ENCODE data around the gene KRT12.
A peak's percentile ranks its signal among the peaks of the same experiment; 100 is the strongest.

The KRT12 gene

GRCh38 chr17:40854175-40854814 lies 12.7 kb downstream of the KRT12 start:
- no peak for DNase-seq (ENCODE audit: extremely low spot score)
- TF ChIP-seq SUZ12 (IDR thresholded peaks at IDR 0.05), result no peak
- TF ChIP-seq, protein P1, sequence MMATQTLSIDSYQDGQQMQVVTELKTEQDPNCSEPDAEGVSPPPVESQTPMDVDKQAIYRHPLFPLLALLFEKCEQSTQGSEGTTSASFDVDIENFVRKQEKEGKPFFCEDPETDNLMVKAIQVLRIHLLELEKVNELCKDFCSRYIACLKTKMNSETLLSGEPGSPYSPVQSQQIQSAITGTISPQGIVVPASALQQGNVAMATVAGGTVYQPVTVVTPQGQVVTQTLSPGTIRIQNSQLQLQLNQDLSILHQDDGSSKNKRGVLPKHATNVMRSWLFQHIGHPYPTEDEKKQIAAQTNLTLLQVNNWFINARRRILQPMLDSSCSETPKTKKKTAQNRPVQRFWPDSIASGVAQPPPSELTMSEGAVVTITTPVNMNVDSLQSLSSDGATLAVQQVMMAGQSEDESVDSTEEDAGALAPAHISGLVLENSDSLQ (IDR thresholded peaks at IDR 0.05), result peak; percentile 32; the same call in 1 of the 2 replicates
- POLR2A ChIA-PET, result no interaction called here
- CTCF ChIA-PET, result interaction anchor here (1.0 kb wide), 1 partner anchor 468 kb away, joined by 3 read pairs; no protein-coding TSS in a partner anchor

DNA sequence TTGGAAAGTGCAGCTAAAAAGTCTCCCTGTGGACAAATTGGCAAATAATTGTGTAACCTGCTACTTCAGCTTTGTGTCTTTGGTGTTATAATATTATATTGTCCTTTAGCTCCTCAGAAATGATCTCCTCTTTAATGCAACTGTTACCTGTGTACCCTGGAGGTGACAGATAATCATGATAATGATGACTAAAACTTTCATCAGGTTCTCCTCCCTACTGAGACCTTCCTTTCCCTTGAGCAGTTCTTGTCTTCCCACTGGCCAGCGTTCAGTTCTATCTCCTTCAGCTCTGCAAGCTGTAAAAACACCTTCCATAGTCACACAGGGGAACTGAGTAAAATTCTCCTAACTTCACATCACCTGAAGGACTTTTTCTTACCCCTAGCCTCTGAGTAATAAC lies 14.7 kb downstream of the KRT12 start:
- TF ChIP-seq FOXK2 (IDR thresholded peaks at IDR 0.05) (no peak), NFRKB (IDR thresholded peaks at IDR 0.05) (no peak), ARNT (IDR thresholded peaks at IDR 0.05) (no peak), LEF1 (IDR thresholded peaks at IDR 0.05; ENCODE audit: borderline replicate concordance) (no peak), FOXM1 (IDR thresholded peaks at IDR 0.05; ENCODE audit: borderline replicate concordance) (no peak), L3MBTL2 (conservative IDR thresholded peaks at IDR 0.05) (no peak), CTBP1 (IDR thresholded peaks at IDR 0.05; ENCODE audit: borderline replicate concordance) (no peak), ZNF384 (IDR thresholded peaks at IDR 0.05) (no peak), ELF4 (IDR thresholded peaks at IDR 0.05) (no peak), SUZ12 (IDR thresholded peaks at IDR 0.05) (no peak), FOXA1 (IDR thresholded peaks at IDR 0.05) (no peak)
- TF ChIP-seq, protein P1 (IDR thresholded peaks at IDR 0.05), result no peak
- POLR2A ChIA-PET, result interaction anchor here (0.9 to 1.0 kb wide), 2 partner anchors 33 to 34 kb away, joined by 3 to 4 read pairs; no protein-coding TSS in a partner anchor
- CTCF ChIA-PET, result interaction anchor here (0.5 to 0.7 kb wide), 2 partner anchors 43 to 79 kb away, joined by 3 read pairs; no protein-coding TSS in a partner anchor
- DNase-seq (ENCODE audit: extremely low spot score), result no peak

DNA sequence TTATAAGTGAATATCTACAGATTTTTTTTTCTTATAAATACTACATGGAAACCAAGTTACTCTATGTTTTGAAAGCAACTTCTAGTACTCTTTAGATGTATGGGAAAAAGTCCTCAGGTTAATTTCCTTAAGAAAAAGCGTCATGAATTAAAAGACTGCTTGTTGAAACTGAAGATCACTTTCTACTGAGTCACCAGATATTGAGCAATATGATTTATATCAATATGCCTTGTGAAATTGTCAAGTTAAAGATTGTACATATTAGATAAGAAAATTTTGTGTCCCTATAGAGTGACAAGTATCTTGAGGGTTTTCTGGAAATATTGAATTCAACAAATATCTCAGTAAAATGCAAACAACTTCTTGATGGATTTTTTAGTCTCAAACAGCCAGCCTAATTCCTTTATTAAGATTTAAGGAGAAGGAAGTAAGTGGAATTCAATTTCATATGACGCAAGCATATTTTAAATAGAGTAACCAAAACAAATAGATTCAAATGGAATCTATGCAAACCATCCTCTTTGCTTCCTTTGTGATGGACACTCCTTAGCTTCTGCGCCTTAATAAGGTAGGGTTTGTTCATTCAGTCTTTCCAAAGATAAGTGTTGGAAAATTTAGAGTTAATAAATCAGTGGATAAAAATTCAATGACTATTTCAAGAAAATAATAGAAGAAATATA lies 16.6 kb downstream of the KRT12 start:
- no peak for DNase-seq (ENCODE audit: extremely low spot score)
- ChIA-PET POLR2A (no interaction called here), CTCF (no interaction called here)
- TF ChIP-seq NFRKB (IDR thresholded peaks at IDR 0.05) (no peak), FOXA1 (IDR thresholded peaks at IDR 0.05) (no peak), ELF4 (IDR thresholded peaks at IDR 0.05) (no peak), TARDBP (IDR thresholded peaks at IDR 0.05) (no peak), LEF1 (IDR thresholded peaks at IDR 0.05; ENCODE audit: borderline replicate concordance) (no peak), SP1 (IDR thresholded peaks at IDR 0.05) (no peak), ZNF384 (IDR thresholded peaks at IDR 0.05) (no peak), BHLHE40 (IDR thresholded peaks at IDR 0.05; ENCODE audit: borderline replicate concordance) (no peak), SUZ12 (IDR thresholded peaks at IDR 0.05) (no peak), ARNT (IDR thresholded peaks at IDR 0.05) (no peak), HDGF (IDR thresholded peaks at IDR 0.05; ENCODE audit: borderline replicate concordance) (no peak), FOXM1 (IDR thresholded peaks at IDR 0.05; ENCODE audit: borderline replicate concordance) (no peak), FOXK2 (IDR thresholded peaks at IDR 0.05) (no peak), L3MBTL2 (conservative IDR thresholded peaks at IDR 0.05) (no peak), CTBP1 (IDR thresholded peaks at IDR 0.05; ENCODE audit: borderline replicate concordance) (no peak)
- TF ChIP-seq, protein P1 (IDR thresholded peaks at IDR 0.05), result no peak

DNA sequence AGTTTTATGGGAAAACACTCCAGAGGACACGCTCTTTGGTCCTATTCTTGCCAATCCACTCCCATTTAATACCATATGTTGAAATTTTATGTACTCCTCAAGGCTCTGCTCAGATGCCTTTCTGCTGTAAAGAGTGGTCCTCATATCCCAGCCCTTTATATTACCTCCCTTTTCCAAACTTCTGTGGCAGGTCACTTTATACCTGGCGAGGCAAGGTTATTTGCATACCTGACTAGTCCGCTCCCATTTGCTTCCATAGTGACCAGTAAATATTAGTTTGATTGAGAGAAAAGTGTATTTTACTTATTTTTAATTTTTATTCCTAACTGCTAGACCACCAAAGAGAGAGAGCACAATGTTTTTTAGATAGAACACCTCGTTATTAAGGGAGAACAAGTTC lies 17.3 kb downstream of the KRT12 start:
- no peak for DNase-seq (ENCODE audit: extremely low spot score)
- no peak for TF ChIP-seq BHLHE40 (IDR thresholded peaks at IDR 0.05; ENCODE audit: borderline replicate concordance)
- no peak for TF ChIP-seq SUZ12 (IDR thresholded peaks at IDR 0.05)
- TF ChIP-seq, protein P1 (IDR thresholded peaks at IDR 0.05), result no peak
- TF ChIP-seq FOXM1 (IDR thresholded peaks at IDR 0.05; ENCODE audit: borderline replicate concordance), result no peak
- no peak for TF ChIP-seq HDGF (IDR thresholded peaks at IDR 0.05; ENCODE audit: borderline replicate concordance)
- TF ChIP-seq NFRKB (IDR thresholded peaks at IDR 0.05), result no peak
- no peak for TF ChIP-seq LEF1 (IDR thresholded peaks at IDR 0.05; ENCODE audit: borderline replicate concordance)
- no peak for TF ChIP-seq ARNT (IDR thresholded peaks at IDR 0.05)
- TF ChIP-seq FOXA1 (IDR thresholded peaks at IDR 0.05), result no peak
- TF ChIP-seq SP1 (IDR thresholded peaks at IDR 0.05), result no peak
- no peak for TF ChIP-seq CTBP1 (IDR thresholded peaks at IDR 0.05; ENCODE audit: borderline replicate concordance)
- no peak for TF ChIP-seq ZNF384 (IDR thresholded peaks at IDR 0.05)
- ChIA-PET CTCF (no interaction called here), POLR2A (no interaction called here)

DNA sequence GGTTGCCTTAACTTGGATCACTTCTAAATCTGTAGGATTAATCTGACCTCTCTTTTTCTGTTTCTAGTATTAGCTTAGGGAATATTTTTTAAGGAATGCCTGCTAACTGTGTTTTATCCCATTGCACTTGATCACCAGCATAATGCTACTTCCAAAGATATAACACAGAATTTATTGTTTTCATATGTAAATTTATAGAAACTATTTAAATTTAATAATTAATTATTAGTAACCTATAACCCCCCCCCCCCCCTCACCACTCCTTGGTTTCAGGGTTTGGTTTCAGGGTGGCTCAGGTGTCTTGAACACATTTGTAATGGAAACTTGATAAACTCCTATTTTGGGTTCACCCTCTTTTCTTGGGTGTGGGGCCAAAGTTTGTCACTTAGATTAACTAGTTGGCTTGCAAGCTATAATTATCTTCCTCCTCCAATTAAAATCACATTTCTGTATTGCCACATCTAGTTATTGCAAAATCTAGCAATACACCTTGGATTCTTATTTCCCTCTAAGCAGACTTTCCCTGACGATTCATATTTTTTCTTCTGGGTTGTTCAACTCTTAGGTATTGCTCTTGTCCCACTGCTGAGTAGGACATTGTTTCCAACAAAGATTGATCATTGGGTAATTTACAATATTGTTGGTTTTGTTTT lies 18.3 kb downstream of the KRT12 start:
- ChIA-PET CTCF (interaction anchor here (0.6 kb wide), 1 partner anchor 8 kb away, joined by 3 read pairs; no protein-coding TSS in a partner anchor), POLR2A (interaction anchor here (1.3 kb wide), 1 partner anchor 30 kb away, joined by 3 read pairs; no protein-coding TSS in a partner anchor)
- TF ChIP-seq SUZ12 (IDR thresholded peaks at IDR 0.05) (no peak), CTBP1 (IDR thresholded peaks at IDR 0.05; ENCODE audit: borderline replicate concordance) (no peak), FOXM1 (IDR thresholded peaks at IDR 0.05; ENCODE audit: borderline replicate concordance) (no peak), LEF1 (IDR thresholded peaks at IDR 0.05; ENCODE audit: borderline replicate concordance) (no peak), TARDBP (IDR thresholded peaks at IDR 0.05) (no peak), FOXK2 (IDR thresholded peaks at IDR 0.05) (no peak), NFRKB (IDR thresholded peaks at IDR 0.05) (no peak), SP1 (IDR thresholded peaks at IDR 0.05) (no peak), L3MBTL2 (conservative IDR thresholded peaks at IDR 0.05) (no peak), ELF4 (IDR thresholded peaks at IDR 0.05) (no peak), FOXA1 (IDR thresholded peaks at IDR 0.05) (no peak)
- TF ChIP-seq, protein P1 (IDR thresholded peaks at IDR 0.05), result no peak

More for the DNA sequence above, 18.3 kb downstream of the KRT12 start:
- no peak for DNase-seq (ENCODE audit: extremely low spot score)

All from HEK293T (cell line).